ENCODE measurements around the gene GTF2H1.

GRCh38 chr11:18294862-18295261, 27.5 kb upstream of the GTF2H1 start:
- TF ChIP-seq MAX (IDR thresholded peaks at IDR 0.05; ENCODE audit: low read depth) (no peak), TAF1 (IDR thresholded peaks at IDR 0.05; ENCODE audit: borderline replicate concordance, low read depth, low read length) (no peak), CTCF (IDR thresholded peaks at IDR 0.05) (no peak), SIN3A (IDR thresholded peaks at IDR 0.05; ENCODE audit: borderline replicate concordance, low read depth, low read length) (no peak), FOXM1 (IDR thresholded peaks at IDR 0.05; ENCODE audit: low read depth) (no peak)

Measured in SK-N-SH (cell line).